Stimulated activated CD8-positive, alpha-beta memory T cell treated with anti-CD3 and anti-CD28 coated beads, Interleukin-4, amount 100 ng/mL, for 24 hours (primary cell): ENCODE results near the gene OR51F1.
"Not testable (repeated sequence)": the region's sequence is repeated elsewhere in the genome, so short reads cannot be mapped to it uniquely, and the experiment has no call there.

Source experiments
- DNase-seq: peaks from one replicate; pipeline ENCODE4 v3.0.0-alpha.2; 2020; ENCODE audit warnings: low read depth

Gene OR51F1

GRCh38 chr11:4769838-4770237 is at the start of gene OR51F1:
OR51F1 (minus strand) TSS chr11:4769938; CDS start chr11:4769938, 0 bp downstream.
- no peak for DNase-seq

GRCh38 chr11:4809246-4809645 is 39.5 kb upstream of the OR51F1 start:
- DNase-seq, result no peak

GRCh38 chr11:4808476-4808875 is 38.7 kb upstream of the OR51F1 start:
- DNase-seq, result no peak

- DNase-seq, result no peak
These were observed 34.5 kb upstream of the OR51F1 start, which contains the start of gene OR52R1 for GRCh38 chr11:4804280-4804679. OR52R1 (minus strand) TSS chr11:4804380; CDS start chr11:4804380, 0 bp downstream.

GRCh38 chr11:4801316-4801715 is 31.6 kb upstream of the OR51F1 start:
- not testable (repeated sequence) for DNase-seq

- no peak for DNase-seq
These were observed 28.9 kb upstream of the OR51F1 start for GRCh38 chr11:4798427-4799183.

GRCh38 chr11:4797206-4797605 is 27.5 kb upstream of the OR51F1 start:
- DNase-seq, result no peak

GRCh38 chr11:4782454-4782853 is 12.7 kb upstream of the OR51F1 start:
- no peak for DNase-seq

- DNase-seq, result no peak
These were observed 1.6 kb downstream of the OR51F1 start for GRCh38 chr11:4768094-4768493.

GRCh38 chr11:4766420-4767043 is 3.2 kb downstream of the OR51F1 start:
- DNase-seq, result no peak

GRCh38 chr11:4763096-4763495 is 6.6 kb downstream of the OR51F1 start:
- no peak for DNase-seq

- no peak for DNase-seq
These were observed 18.5 kb downstream of the OR51F1 start for GRCh38 chr11:4751201-4751600.

- no peak for DNase-seq
These were observed 21.3 kb downstream of the OR51F1 start for GRCh38 chr11:4748438-4748837.

- DNase-seq, result no peak
These were observed 29.0 kb downstream of the OR51F1 start for GRCh38 chr11:4740735-4741134.

GRCh38 chr11:4727171-4727570 is 42.6 kb downstream of the OR51F1 start:
- DNase-seq, result no peak

- not testable (repeated sequence) for DNase-seq
These were observed 46.9 kb downstream of the OR51F1 start for GRCh38 chr11:4722616-4723534.
